GM13977 (cell line): ENCODE data around the gene SAAL1.
A peak's percentile ranks its signal among the peaks of the same experiment; 100 is the strongest.
"Not testable (repeated sequence)": the region's sequence is repeated elsewhere in the genome, so short reads cannot be mapped to it uniquely, and the experiment has no call there.

Experiments
- DNase-seq: peaks from one replicate; pipeline ENCODE4 v3.0.0; 2012; ENCODE audit warnings: low spot score
- in situ Hi-C: fragments of 300-500 bp; cut with MboI; formaldehyde crosslinking; loops from one replicate; pipeline ENCODE4 v1.12.0; 2022; ENCODE audit warnings: low sequenced_read_pairs, low pct_unique_long_range_greater_than_20kb, mixed read lengths, inconsistent platforms; ENCODE audit not compliant: unreplicated experiment
- TF ChIP-seq, protein P1 (sequence below): IDR thresholded peaks from 2 replicates; pipeline ENCODE4 v1.5.1; 2012; ENCODE audit warnings: mild to moderate bottlenecking, control low read depth; ENCODE audit not compliant: insufficient read depth; ENCODE audit errors: extremely low read depth, missing control alignments

SAAL1 gene

DNA sequence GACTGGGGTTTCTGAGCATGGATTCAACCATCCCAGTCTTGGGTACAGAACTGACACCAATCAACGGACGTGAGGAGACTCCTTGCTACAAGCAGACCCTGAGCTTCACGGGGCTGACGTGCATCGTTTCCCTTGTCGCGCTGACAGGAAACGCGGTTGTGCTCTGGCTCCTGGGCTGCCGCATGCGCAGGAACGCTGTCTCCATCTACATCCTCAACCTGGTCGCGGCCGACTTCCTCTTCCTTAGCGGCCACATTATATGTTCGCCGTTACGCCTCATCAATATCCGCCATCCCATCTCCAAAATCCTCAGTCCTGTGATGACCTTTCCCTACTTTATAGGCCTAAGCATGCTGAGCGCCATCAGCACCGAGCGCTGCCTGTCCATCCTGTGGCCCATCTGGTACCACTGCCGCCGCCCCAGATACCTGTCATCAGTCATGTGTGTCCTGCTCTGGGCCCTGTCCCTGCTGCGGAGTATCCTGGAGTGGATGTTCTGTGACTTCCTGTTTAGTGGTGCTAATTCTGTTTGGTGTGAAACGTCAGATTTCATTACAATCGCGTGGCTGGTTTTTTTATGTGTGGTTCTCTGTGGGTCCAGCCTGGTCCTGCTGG is 31.4 kb upstream of the SAAL1 start:
- DNase-seq, result no peak
- TF ChIP-seq, protein P1, sequence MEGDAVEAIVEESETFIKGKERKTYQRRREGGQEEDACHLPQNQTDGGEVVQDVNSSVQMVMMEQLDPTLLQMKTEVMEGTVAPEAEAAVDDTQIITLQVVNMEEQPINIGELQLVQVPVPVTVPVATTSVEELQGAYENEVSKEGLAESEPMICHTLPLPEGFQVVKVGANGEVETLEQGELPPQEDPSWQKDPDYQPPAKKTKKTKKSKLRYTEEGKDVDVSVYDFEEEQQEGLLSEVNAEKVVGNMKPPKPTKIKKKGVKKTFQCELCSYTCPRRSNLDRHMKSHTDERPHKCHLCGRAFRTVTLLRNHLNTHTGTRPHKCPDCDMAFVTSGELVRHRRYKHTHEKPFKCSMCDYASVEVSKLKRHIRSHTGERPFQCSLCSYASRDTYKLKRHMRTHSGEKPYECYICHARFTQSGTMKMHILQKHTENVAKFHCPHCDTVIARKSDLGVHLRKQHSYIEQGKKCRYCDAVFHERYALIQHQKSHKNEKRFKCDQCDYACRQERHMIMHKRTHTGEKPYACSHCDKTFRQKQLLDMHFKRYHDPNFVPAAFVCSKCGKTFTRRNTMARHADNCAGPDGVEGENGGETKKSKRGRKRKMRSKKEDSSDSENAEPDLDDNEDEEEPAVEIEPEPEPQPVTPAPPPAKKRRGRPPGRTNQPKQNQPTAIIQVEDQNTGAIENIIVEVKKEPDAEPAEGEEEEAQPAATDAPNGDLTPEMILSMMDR, result no peak
- in situ Hi-C loops, result no loop called here

DNA sequence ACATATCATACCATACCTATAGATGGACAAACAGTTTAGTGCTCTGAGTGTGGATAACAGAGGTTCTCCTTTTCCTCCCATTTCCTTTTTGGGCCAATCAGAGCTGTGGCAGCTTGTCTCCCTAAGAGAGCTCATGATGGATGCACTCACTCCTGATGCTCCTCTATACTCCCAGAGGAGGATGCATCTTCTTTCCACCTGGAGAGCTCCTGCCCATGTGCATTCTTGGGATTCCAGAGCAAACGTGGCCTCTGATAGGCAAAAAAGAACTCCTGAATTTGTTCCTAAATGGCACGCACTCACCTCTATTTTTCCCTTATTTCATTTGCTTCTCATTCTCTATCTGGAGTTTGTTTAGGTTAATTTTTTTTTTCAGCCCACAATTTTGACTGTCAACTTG is 29.4 kb upstream of the SAAL1 start:
- in situ Hi-C loops, result no loop called here
- TF ChIP-seq, protein P1, result no peak
- DNase-seq, result no peak

DNA sequence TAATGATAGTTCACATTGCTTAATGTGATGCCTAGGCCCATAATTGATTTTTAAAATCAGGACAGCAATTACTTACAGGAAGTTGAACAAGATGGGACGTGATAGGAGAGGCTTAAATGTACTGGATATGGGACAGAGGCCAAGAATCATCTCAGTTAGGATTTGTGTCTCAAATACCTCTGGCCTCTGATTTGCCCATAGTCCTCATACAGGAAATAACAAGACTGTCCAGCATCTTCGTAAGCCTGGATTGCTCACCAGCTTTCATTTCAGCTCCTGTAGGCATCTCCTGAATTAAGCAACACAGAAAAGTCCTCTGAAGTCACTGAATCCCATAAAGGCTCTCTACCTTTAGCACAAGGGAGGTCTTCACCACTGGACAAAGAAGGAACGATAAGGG is 26.5 kb upstream of the SAAL1 start, which contains the start of gene MRGPRX3:
MRGPRX3 (plus strand) TSS at position 231 of the 400 bp plus-strand sequence. CDS start 4,632 bp downstream, outside the sequence.
- TF ChIP-seq, protein P1, result no peak
- DNase-seq, result no peak
- in situ Hi-C loops, result no loop called here

DNA sequence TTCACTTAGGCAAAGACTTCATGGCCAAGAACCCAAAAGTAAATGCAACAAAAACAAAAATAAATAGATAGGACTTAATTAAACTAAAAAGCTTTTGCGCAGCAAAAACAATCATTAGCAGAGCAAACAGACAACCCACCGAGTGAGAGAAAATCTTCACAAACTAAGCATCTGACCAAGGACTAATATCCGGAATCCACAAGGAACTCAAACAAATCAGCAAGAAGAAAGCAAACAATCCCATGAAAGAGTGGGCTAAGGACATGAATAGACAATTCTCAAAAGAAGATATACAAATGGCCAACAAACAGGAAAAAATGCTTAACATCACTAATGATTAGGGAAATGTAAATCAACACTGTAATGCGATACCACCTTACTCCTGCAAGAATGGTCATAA is 25.2 kb upstream of the SAAL1 start:
- DNase-seq, in situ Hi-C loops: not testable (repeated sequence)

DNA sequence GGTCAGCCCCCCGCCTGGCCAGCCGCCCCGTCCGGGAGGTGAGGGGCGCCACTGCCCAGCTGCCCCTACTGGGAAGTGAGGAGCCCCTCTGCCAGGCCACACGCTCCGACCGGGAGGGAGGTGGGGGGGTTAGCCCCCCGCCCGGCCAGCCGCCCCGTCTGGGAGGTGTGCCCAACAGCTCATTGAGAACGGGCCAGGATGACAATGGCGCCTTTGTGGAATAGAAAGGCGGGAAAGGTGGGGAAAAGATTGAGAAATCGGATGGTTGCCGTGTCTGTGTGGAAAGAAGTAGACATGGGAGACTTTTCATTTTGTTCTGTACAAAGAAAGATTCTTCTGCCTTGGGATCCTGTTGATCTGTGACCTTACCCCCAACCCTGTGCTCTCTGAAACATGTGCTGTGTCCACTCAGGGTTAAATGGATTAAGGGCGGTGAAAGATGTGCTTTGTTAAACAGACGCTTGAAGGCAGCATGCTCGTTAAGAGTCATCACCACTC is 15.5 kb upstream of the SAAL1 start:
- in situ Hi-C loops, DNase-seq: not testable (repeated sequence)

DNA sequence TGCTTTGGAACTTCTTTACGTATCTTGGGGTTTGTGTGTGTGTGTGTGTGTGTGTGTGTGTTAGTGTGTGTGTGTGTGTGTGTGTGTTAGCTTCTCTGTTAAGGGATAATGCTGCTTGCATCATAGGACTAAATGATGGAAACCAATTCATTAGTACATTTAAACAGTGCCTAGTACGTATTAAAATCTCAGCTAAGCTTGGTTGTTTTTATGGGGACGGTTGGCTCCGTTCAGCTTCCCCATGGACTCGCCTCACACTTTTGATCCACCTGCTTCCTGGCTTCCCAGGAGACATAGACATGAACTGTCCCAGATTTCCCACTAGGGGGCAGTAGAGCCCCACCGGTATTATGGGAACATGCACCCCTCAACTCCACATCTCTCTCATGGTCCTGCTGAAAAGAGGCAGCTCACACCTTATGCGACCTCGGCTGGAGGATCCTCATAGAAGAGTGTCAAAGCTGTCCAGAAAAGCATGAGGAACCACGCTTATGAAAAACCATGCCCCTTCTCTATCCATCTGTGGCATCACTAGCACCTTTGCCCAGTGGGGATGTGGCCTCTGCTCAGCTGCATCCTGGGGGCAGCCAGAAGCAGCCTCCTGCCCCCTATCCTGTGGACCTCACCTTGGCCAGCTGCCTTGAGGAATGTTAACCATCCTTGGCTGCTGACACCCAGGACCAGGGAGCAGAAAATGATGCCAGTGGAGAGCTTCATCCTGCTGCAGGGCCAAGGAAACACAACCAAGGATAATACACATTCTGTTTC is 9.7 kb upstream of the SAAL1 start:
- peak; percentile 83 for DNase-seq
- in situ Hi-C loops, result no loop called here

DNA sequence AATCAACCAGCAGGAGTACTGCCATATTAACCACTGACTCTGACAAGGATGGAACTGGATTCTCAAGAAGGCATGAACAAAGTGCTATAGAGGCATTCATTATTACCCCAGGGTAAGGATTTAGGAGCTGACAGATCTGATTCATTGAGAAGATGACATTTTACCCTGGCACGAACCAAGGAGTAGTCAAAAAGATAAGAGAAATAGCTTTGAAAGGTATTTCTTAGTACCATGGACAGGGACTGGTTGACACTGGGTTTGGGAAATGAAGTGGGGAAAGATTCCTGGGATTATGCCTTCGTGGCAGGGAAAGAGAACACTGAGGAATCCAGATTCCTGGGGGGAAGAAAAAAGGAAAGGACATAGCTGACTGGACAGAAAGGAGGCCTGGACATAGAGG is 5.1 kb upstream of the SAAL1 start:
- DNase-seq, result no peak
- in situ Hi-C loops, result no loop called here
- TF ChIP-seq, protein P1, result no peak

More for the DNA sequence above, 9.7 kb upstream of the SAAL1 start:
- TF ChIP-seq, protein P1, result peak; percentile 85
